K562 (cell line): Measurements from ENCODE around the gene FTH1. TPM values are rescaled to one million over a fixed set of nuclear protein-coding genes. Genes with fewer than 3 reads are reported as not detected.
A peak's percentile ranks its signal among the peaks of the same experiment; 100 is the strongest.

Experiments used
- ATAC-seq: fragments of 200-7000 bp; cut with Tn5 transposase; 3 replicates; pipeline ENCODE4 v1.9.1; 2020; ENCODE audit warnings: moderate library complexity
- BruUV-seq: library from RNA; stranded (reverse); fragments of 400-500 nt; replicated peaks from 2 replicates; lab custom pipeline; 2021; lab: Mats Ljungman, UMichigan
- CTCF ChIA-PET: fragments of 300-600 bp; formaldehyde crosslinking; extraction: SDS; loops from one replicate; lab custom pipeline; 2021; ENCODE audit warnings: low intra/inter-chr PET ratio; lab: Yijun Ruan, JAX
- POLR2A ChIA-PET: fragments of 300-600, 350-650 bp; sonication (Branson Sonifier 250); formaldehyde crosslinking; extraction: SDS; loops from one replicate; lab custom pipeline; 2021; ENCODE audit warnings: antibody characterized with exemption, inconsistent platforms; lab: Yijun Ruan, JAX
- DNase-seq, 4 experiments: peaks; one replicate each; pipeline versions ENCODE4 v3.0.0 to v3.0.0-alpha.2; 2011 to 2018; ENCODE audit warnings: low spot score in 3 of 4, mixed read lengths in 3 of 4; ENCODE audit errors: extremely low read depth in 1 of 4
- FAIRE-seq: peaks from 2 replicates; lab custom pipeline; 2011; peaks lifted over from hg19 to GRCh38; lab: Jason Lieb, UNC
- H2AFZ ChIP-seq: 2 replicates; pipeline ENCODE4 v1.6.0; 2011; ENCODE audit warnings: low read depth, low read length, control low read depth, inconsistent platforms
- H3K27ac ChIP-seq: fragments of 200-600 bp; 3 replicates; pipeline ENCODE4 v1.8.0; 2011; ENCODE audit warnings: low read depth, mild to moderate bottlenecking, control low read depth, inconsistent platforms, low read length, moderate library complexity, mixed read lengths; ENCODE audit errors: extremely low read depth
- H3K27me3 ChIP-seq, 2 experiments: fragments of 300-600 bp in 1 of 2; 2 replicates in 1 of 2; 3 replicates in 1 of 2; pipeline versions ENCODE4 v1.6.0 to v1.8.0; 2011; ENCODE audit warnings: inconsistent platforms in 2 of 2, low read length in 2 of 2, mild to moderate bottlenecking in 1 of 2, mixed read lengths in 1 of 2, moderate library complexity in 1 of 2; ENCODE audit not compliant: control insufficient read depth in 2 of 2, insufficient read depth in 2 of 2
- H3K36me3 ChIP-seq: fragments of 300-600 bp; 3 replicates; pipeline ENCODE4 v1.8.0; 2011; ENCODE audit warnings: mild to moderate bottlenecking, low read length, inconsistent platforms; ENCODE audit not compliant: control insufficient read depth, insufficient read depth
- H3K4me1 ChIP-seq, 2 experiments: fragments of 200-600 bp in 1 of 2; replicated peaks in 1 of 2; 2 replicates in 1 of 2; 3 replicates in 1 of 2; pipeline versions ENCODE4 v1.5.1 to v1.8.0; 2011; ENCODE audit warnings: inconsistent platforms in 2 of 2, low read length in 2 of 2, mild to moderate bottlenecking in 1 of 2, mixed read lengths in 1 of 2, moderate library complexity in 1 of 2; ENCODE audit not compliant: control insufficient read depth in 2 of 2, insufficient read depth in 2 of 2
- H3K4me2 ChIP-seq: 2 replicates; pipeline ENCODE4 v1.6.1; 2011; ENCODE audit warnings: low read length, control low read depth, inconsistent platforms, mixed read lengths; ENCODE audit not compliant: insufficient read depth
- H3K4me3 ChIP-seq: fragments of 200-600 bp; sonication (generic), shearing (Covaris generic); 2 replicates; pipeline ENCODE4 v1.5.1; 2016; ENCODE audit warnings: control low read depth, inconsistent platforms
- H3K79me2 ChIP-seq: fragments of 200-600 bp; 3 replicates; pipeline ENCODE4 v1.8.0; 2011; ENCODE audit warnings: low read length, inconsistent platforms; ENCODE audit not compliant: control insufficient read depth, insufficient read depth
- H3K9ac ChIP-seq, 2 experiments: 2 replicates each; pipeline versions ENCODE4 v1.6.0 to v1.6.1; 2011; ENCODE audit warnings: low read depth in 2 of 2, low read length in 2 of 2, control low read depth in 1 of 2, inconsistent platforms in 1 of 2, mild to moderate bottlenecking in 1 of 2, mixed read lengths in 1 of 2; ENCODE audit not compliant: insufficient read depth in 1 of 2
- H3K9me1 ChIP-seq: one replicate; pipeline ENCODE4 v1.6.0; 2011; ENCODE audit warnings: inconsistent platforms, mild to moderate bottlenecking, low read length, moderate library complexity; ENCODE audit not compliant: control insufficient read depth, insufficient read depth
- H3K9me3 ChIP-seq: replicated peaks from 2 replicates; pipeline ENCODE4 v1.5.1; 2011; ENCODE audit warnings: low read depth, low read length, inconsistent platforms; ENCODE audit not compliant: control insufficient read depth, insufficient read depth
- H4K20me1 ChIP-seq: replicated peaks from 2 replicates; pipeline ENCODE4 v1.6.1; 2011; ENCODE audit warnings: low read length, inconsistent platforms, mixed read lengths; ENCODE audit not compliant: control insufficient read depth, insufficient read depth
- BRD9 ChIP-seq: fragments of 450-650 bp; IDR thresholded peaks from 2 replicates; pipeline ENCODE4 v1.6.1; 2018; ENCODE audit warnings: low read depth; ENCODE audit not compliant: partially characterized antibody
- CBFB ChIP-seq: sonication (generic); formaldehyde crosslinking; IDR thresholded peaks from 2 replicates; pipeline ENCODE4 v1.4.0; 2020; ENCODE audit warnings: mild to moderate bottlenecking, missing genetic modification reagents
- CSDE1 ChIP-seq, 2 experiments: fragments of 450-650 bp; IDR thresholded peaks; 2 replicates each; pipeline ENCODE4 v1.6.1; 2016; ENCODE audit warnings: mild to moderate bottlenecking in 1 of 2
- FOXJ2 ChIP-seq: fragments of 200-800 bp; sonication (Bioruptor generic); IDR thresholded peaks from 2 replicates; pipeline ENCODE4 v1.6.1; 2016; ENCODE audit warnings: missing genetic modification characterization, missing compliant biosample characterization
- FOXJ3 ChIP-seq: sonication (generic); formaldehyde crosslinking; IDR thresholded peaks from 2 replicates; pipeline ENCODE4 v1.4.0; 2020; ENCODE audit warnings: mild to moderate bottlenecking, missing genetic modification reagents
- HMGN3 ChIP-seq: IDR thresholded peaks from 2 replicates; pipeline ENCODE4 v1.6.1; 2011; ENCODE audit warnings: borderline replicate concordance, low read depth, mild to moderate bottlenecking, mixed read lengths, low read length; ENCODE audit not compliant: insufficient read length; ENCODE audit errors: extremely low read depth
- WGBS: fragments of 100-300 bp; shearing (Covaris generic); methylation state at CpG from one replicate; pipeline ENCODE4 v1.1.6; 2016; ENCODE audit warnings: low coverage, mixed read lengths; ENCODE audit not compliant: insufficient coverage; ENCODE audit errors: missing lambda C conversion rate; 5-methylcytosine and 5-hydroxymethylcytosine counted together
- in situ Hi-C: fragments of 300-500 bp; cut with MboI; formaldehyde crosslinking; loops from 4 replicates; pipeline ENCODE4 v1.15.0; 2018; ENCODE audit warnings: inconsistent platforms, mixed read lengths
- intact Hi-C: fragments of 100-400 bp; cut with micrococcal nuclease; formaldehyde crosslinking; loops from 2 replicates; pipeline ENCODE4 v1.14.2; 2022
- polyA plus RNA-seq, 8 experiments: library from polyadenylated mRNA; depleted of rRNA in 4 of 8; stranded (reverse) in 5 of 8; unstranded in 3 of 8; fragments of >200 nt; fragmentation: Nextera tagmentation in 2 of 8; fragmentation: Illumina TruSeq in 1 of 8; extraction: Ambion mirVana in 2 of 8; extraction: Trizol in 1 of 8; gene quantifications; 2 replicates each; pipeline versions ENCODE4 v1.2.1 to v1.2.3, GENCODE V29; 2011 to 2014; ENCODE audit warnings: inconsistent platforms in 1 of 8, missing spikeins in 1 of 8
- total RNA-seq, 7 experiments: library from RNA; depleted of rRNA in 6 of 7; stranded (reverse); fragments of >200 nt in 6 of 7; fragmentation: Illumina TruSeq in 2 of 7; extraction: Trizol in 2 of 7; gene quantifications; 2 replicates each; pipeline versions ENCODE4 v1.2.1 to v1.2.3, GENCODE V29; 2011 to 2021; ENCODE audit warnings: low replicate concordance in 1 of 7
- TF ChIP-seq, protein P1 (sequence below): fragments of 250-450 bp; sonication (Bioruptor Pico); IDR thresholded peaks from 2 replicates; pipeline ENCODE4 v1.8.0; 2021; ENCODE audit warnings: mild to moderate bottlenecking, moderate library complexity
- TF ChIP-seq, protein P2 (sequence below): fragments of 250-450 bp; sonication (Bioruptor Pico); IDR thresholded peaks from 2 replicates; pipeline ENCODE4 v1.8.0; 2022; ENCODE audit warnings: moderate library complexity, mild to moderate bottlenecking, inconsistent platforms
- TF ChIP-seq, protein P3 (sequence below): fragments of 200-400 bp; formaldehyde crosslinking; IDR thresholded peaks from 2 replicates; pipeline ENCODE4 v1.6.1; 2017; ENCODE audit warnings: mild to moderate bottlenecking, low read depth, low read length, moderate library complexity
- TF ChIP-seq, protein P4 (sequence below), 3 experiments: fragments of 200-800 bp in 1 of 3; fragments of 250-450 bp in 1 of 3; fragments of 450-650 bp in 1 of 3; sonication (Bioruptor Pico) in 1 of 3; sonication (Bioruptor generic) in 1 of 3; formaldehyde crosslinking in 1 of 3; IDR thresholded peaks; 2 replicates each; pipeline versions ENCODE4 v1.6.1 to v1.8.0; 2016 to 2022; ENCODE audit warnings: mild to moderate bottlenecking in 2 of 3, missing genetic modification characterization in 2 of 3, missing compliant biosample characterization in 1 of 3, moderate library complexity in 1 of 3

Gene FTH1
- total and polyA plus RNA-seq, 9 of the 15 experiments (the other 6 are each of a cell fraction or from before 2014, with no cell fraction given) = 370 to 3,146 (median 802) TPM

DNA sequence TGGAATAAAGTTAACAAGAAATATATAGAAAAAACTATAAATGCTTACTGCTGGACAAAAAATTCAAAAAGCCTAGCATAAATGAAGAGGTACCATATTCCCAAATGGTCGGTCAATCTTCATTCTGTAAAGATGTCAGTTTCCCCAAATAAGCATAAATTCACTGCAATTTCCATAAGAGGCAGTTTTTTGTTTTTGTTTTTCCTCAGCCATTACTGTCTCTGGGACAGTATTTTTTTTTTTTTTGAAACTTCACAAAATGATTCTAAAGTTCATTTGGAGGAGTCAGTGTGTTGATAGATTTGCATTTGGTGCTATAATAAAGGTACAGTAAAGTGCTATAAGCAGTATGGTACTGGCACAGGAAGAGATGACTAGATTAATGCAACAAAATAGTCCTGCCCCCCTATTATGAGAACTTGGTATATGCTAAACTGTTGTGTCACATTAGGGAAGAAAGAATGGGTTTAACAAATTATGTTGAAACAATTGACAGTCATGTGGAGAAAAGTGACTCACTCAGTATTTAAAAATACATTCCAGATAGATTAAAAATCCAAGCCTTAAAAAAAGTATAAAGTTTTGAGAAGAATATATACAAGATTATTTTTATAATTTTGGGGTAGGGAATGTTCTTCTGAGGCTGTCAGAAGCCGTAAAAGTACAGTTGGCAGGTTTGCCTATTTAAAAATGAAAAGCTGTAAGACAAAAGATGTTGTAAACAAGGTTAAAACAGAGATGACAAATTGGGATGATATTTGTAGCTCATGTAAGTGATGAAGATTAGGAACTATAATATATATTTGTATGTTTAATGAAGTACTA, 2.6 kb upstream of the FTH1 start (continued):
- TF ChIP-seq, protein P1, sequence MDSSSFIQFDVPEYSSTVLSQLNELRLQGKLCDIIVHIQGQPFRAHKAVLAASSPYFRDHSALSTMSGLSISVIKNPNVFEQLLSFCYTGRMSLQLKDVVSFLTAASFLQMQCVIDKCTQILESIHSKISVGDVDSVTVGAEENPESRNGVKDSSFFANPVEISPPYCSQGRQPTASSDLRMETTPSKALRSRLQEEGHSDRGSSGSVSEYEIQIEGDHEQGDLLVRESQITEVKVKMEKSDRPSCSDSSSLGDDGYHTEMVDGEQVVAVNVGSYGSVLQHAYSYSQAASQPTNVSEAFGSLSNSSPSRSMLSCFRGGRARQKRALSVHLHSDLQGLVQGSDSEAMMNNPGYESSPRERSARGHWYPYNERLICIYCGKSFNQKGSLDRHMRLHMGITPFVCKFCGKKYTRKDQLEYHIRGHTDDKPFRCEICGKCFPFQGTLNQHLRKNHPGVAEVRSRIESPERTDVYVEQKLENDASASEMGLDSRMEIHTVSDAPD = no peak

DNA sequence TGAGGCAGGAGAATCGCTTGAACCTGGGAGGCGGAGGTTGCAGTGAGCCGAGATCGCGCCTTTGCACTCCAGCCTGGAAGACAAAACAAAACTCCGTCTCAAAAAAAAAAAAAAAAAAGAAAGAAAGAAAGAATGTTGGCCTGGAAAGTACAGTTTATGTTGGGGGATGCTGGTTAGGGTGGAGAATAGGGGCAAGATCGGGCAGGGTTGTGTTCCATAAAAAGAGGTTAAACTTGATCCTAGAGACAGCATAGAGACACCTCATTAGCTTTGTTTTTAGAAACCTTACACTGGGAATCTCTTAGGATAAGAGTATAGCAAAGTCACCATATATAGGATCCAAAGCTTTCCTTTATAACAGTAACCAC, 1.9 kb upstream of the FTH1 start:
- ATAC-seq (no peak), DNase-seq (no peak), FAIRE-seq (no peak)
- H3K9ac ChIP-seq = peak overlapping the region; percentile 92 to 99
- peaks cover 80% of the 10 kb centered on the region for H3K79me2 ChIP-seq
- H3K9me3 ChIP-seq = no peaks in the 10 kb centered on the region
- BruUV-seq = no TSS peak
- intact Hi-C loops (loop anchor here (5.0 kb wide), 1 partner anchor 83 kb away; no protein-coding TSS in a partner anchor), in situ Hi-C loops (loop anchor here (5.0 kb wide), 1 partner anchor 58 kb away; no protein-coding TSS in a partner anchor)
- H3K27ac ChIP-seq = peak overlapping the region; percentile 89
- peak overlapping the region; percentile 92 for H3K4me2 ChIP-seq
- peaks cover 50% of the 10 kb centered on the region in 2 experiments for H3K4me1 ChIP-seq
- H2AFZ ChIP-seq = 0 out of 2 replicates have a peak overlapping the region, but pooled peaks have one; percentile 2
- WGBS = 0% methylated on average over 1 of the region's 7 CpGs
- ChIA-PET POLR2A (interaction anchor here (0.6 to 11.8 kb wide), 11 partner anchors 7 to 177 kb away, joined by 4 to 327 read pairs (median 38); partner anchors contain the start of genes BEST1, FEN1, INCENP and TMEM258), CTCF (no interaction called here)
- peaks cover 26% of the 10 kb centered on the region for H4K20me1 ChIP-seq
- H3K27me3 ChIP-seq = no peaks in the 10 kb centered on the region
- no peaks in the 10 kb centered on the region for H3K9me1 ChIP-seq
- peaks cover 24% of the 10 kb centered on the region for H3K36me3 ChIP-seq
- H3K4me3 ChIP-seq = peak overlapping the region; percentile 80
- TF ChIP-seq, protein P2, sequence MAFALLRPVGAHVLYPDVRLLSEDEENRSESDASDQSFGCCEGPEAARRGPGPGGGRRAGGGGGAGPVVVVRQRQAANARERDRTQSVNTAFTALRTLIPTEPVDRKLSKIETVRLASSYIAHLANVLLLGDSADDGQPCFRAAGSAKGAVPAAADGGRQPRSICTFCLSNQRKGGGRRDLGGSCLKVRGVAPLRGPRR = no peak
- TF ChIP-seq, protein P3, sequence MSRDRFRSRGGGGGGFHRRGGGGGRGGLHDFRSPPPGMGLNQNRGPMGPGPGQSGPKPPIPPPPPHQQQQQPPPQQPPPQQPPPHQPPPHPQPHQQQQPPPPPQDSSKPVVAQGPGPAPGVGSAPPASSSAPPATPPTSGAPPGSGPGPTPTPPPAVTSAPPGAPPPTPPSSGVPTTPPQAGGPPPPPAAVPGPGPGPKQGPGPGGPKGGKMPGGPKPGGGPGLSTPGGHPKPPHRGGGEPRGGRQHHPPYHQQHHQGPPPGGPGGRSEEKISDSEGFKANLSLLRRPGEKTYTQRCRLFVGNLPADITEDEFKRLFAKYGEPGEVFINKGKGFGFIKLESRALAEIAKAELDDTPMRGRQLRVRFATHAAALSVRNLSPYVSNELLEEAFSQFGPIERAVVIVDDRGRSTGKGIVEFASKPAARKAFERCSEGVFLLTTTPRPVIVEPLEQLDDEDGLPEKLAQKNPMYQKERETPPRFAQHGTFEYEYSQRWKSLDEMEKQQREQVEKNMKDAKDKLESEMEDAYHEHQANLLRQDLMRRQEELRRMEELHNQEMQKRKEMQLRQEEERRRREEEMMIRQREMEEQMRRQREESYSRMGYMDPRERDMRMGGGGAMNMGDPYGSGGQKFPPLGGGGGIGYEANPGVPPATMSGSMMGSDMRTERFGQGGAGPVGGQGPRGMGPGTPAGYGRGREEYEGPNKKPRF = no peak
- no peak for TF ChIP-seq HMGN3
- peak; percentile 45 for TF ChIP-seq BRD9
- TF ChIP-seq CSDE1 (IDR thresholded peaks at IDR 0.05) = no peak
- TF ChIP-seq, protein P4, sequence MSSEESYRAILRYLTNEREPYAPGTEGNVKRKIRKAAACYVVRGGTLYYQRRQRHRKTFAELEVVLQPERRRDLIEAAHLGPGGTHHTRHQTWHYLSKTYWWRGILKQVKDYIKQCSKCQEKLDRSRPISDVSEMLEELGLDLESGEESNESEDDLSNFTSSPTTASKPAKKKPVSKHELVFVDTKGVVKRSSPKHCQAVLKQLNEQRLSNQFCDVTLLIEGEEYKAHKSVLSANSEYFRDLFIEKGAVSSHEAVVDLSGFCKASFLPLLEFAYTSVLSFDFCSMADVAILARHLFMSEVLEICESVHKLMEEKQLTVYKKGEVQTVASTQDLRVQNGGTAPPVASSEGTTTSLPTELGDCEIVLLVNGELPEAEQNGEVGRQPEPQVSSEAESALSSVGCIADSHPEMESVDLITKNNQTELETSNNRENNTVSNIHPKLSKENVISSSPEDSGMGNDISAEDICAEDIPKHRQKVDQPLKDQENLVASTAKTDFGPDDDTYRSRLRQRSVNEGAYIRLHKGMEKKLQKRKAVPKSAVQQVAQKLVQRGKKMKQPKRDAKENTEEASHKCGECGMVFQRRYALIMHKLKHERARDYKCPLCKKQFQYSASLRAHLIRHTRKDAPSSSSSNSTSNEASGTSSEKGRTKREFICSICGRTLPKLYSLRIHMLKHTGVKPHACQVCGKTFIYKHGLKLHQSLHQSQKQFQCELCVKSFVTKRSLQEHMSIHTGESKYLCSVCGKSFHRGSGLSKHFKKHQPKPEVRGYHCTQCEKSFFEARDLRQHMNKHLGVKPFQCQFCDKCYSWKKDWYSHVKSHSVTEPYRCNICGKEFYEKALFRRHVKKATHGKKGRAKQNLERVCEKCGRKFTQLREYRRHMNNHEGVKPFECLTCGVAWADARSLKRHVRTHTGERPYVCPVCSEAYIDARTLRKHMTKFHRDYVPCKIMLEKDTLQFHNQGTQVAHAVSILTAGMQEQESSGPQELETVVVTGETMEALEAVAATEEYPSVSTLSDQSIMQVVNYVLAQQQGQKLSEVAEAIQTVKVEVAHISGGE (CRISPR knock-in tag; IDR thresholded peaks at IDR 0.05) = peak in 1 of 3 experiments; percentile 15; a peak in 1 of 6 replicates
- TF ChIP-seq CBFB = no peak
- TF ChIP-seq FOXJ2 (tag) = no peak
- no peak for TF ChIP-seq FOXJ3
